ENCODE data around the gene CEP85.

DNA sequence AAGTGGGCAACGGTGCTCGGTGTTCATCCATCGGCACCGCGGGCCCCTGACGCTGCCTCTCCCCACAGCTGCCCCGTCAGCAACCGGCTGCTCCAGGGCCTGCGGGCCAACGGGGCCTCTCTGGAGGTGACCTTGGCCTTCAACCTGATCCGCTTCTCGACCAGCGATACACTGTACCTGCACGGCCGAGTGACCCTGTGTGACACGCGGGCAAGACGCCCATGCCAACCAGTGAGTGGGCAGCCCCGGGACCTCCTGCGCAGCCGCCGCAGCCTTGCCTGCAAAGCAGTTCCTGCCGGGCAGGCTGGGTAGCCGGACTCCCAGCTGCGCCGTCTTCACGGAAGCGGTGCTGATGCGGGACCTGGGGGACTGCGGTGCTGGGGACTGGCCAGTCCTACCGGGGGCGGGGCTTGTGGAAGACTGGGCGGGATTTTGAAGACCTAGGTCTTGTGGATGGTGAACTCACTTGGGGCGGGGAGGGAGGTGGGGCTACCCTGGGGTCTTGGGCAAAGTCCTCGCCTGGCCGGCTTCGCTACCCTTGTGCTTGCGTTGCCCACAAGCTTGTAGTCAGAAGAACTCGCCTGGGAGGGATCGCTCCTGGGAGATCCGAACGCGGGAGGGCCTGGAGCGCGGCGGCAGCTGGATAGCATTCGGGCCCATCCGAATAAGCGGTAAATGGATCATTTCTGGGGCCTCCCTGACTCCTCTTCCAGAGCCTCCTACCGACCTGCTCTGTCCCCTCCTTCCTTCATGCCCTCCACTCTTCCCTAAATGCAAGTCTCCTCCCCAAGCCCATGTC lies 8.8 kb upstream of the CEP85 start:
- TF ChIP-seq LEF1 (IDR thresholded peaks at IDR 0.05; ENCODE audit: borderline replicate concordance) (no peak), FOXM1 (IDR thresholded peaks at IDR 0.05; ENCODE audit: borderline replicate concordance) (no peak), BHLHE40 (IDR thresholded peaks at IDR 0.05; ENCODE audit: borderline replicate concordance) (no peak), SUZ12 (IDR thresholded peaks at IDR 0.05) (no peak), HDGF (IDR thresholded peaks at IDR 0.05; ENCODE audit: borderline replicate concordance) (no peak), L3MBTL2 (conservative IDR thresholded peaks at IDR 0.05) (no peak), ELF4 (IDR thresholded peaks at IDR 0.05) (no peak), FOXA1 (IDR thresholded peaks at IDR 0.05) (no peak), SP1 (IDR thresholded peaks at IDR 0.05) (no peak), ARNT (IDR thresholded peaks at IDR 0.05) (no peak), NFRKB (IDR thresholded peaks at IDR 0.05) (no peak), FOXK2 (IDR thresholded peaks at IDR 0.05) (no peak)

All from HEK293T (cell line).